ENCODE results near the gene TMPRSS15.

TMPRSS15 gene

DNA sequence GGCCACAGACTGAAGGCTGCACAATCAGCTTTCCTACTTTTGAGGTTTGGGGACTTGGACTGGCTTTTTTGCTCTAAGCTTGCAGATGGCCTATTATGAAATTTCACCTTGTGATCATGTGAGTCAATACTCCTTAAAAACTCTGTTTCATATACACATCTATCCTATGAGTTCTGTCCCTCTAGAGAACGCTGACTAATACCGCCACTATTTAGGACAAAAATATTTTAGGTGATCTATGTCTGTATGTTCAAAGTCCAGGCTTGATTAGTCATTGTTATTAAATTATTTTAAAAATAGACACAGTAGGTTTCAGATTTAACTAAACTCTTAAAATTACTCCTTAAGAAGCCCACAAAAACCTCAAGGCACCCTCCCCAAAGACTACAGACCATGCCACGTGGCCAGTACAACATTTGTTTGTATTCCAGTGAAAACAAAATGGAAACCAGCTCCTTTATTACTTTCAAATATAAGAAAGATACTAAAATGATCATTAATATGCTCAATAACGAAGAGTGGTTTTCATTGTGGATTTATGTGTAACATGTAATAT, 63.1 kb downstream of the TMPRSS15 start:
- no peak for DNase-seq

DNA sequence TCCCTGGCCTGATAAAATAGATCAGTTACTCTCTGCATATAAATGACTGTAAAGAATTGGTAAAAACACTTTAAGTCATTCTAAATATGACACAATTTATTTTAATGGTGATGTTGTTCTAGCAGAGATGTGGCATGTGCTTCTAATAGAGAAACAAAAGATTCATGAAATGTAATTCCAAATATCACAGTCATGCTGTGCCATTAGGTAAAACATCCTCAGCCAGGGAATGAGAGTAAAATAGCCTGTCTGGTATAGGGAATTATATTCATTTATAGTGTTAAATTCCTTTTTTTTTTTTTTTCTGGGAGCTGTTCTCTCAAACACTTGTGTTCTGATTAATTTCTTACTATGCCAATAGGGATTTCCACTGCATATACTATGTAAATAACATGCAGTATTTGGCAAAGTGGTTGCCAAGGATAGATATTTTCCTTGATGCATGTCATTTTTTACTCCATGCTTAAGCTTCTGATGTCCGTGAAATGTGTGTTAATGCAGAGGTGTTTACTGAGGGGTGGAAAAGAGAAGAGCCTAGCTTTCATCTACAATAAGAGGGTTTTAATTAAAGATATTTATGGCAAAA, 67.8 kb downstream of the TMPRSS15 start:
- no peak for DNase-seq

DNA sequence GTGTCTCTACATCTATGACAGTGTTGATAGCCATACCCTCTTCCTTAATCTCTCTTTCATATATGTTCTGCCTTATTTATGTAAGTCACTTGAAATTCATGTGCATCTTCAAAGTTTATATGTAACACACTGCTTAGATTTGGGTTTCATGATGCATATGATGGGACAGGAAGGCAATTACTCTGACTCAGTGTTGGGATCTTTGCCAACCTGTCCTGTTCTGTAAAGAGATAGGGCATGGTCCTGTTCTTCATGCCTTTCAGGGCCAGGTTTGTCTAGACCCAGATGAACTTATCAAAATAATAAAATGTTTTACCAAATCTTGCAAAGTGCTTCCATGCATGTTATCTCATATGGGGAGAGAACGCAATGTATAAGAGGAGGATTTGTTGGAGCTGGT, 69.5 kb downstream of the TMPRSS15 start:
- DNase-seq: no peak

DNA sequence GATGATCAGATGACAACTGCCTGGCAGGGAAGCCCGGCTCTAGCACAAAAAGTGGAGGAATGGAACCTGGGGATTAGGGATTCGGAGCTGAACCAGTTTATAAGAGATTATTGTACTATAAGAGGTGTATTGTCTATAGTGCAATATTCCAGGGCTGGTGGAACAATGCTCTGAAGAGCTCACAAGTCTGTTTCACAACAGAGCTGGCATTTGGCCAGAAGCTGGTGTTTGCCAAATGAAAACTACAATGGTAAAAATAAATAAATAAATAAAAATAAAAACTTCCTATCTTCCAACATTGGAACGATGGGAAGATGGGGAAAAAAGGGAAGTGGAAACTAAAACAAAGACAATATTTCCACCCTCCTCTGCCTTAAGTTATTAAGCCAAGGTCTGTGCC, 85.4 kb downstream of the TMPRSS15 start:
- DNase-seq: no peak

DNA sequence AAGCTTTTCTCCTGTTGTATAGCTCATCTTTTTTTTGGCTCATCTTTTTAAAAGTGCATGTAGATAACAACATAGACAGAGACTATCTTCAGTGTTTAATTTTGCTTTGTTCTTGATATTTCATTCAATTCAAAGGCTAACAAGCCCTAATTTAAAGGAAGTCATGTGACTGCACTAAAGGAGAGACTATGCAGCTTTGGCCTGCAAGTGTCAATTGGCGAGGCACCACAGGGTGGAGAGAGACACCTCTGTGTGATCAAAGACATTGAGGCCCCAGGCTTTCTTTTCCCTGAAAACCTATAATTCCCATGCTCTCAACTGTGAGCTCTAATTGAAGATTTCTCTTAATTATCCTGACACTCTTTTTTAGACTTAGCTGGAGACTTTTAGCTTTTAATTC, 105.4 kb downstream of the TMPRSS15 start:
- no peak for DNase-seq

DNA sequence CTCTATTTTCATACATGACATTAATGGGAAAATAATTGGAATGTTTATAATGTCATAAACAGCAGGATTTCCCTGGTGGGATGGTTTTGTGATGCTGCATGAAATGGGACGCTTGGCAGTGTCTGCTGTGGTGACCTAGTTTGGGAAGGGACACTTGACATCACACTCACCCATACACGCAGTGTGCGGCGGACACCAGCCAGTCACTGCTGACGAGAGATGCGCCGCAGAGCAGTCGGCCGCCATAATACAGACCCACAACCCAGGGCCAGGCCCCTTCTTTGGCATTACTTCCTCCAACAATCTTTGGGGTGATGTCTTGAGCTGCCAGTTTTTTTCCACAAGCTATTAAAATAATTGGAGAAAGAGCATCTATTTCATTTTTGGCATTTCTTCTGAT, 109.5 kb downstream of the TMPRSS15 start:
- DNase-seq: no peak

DNA sequence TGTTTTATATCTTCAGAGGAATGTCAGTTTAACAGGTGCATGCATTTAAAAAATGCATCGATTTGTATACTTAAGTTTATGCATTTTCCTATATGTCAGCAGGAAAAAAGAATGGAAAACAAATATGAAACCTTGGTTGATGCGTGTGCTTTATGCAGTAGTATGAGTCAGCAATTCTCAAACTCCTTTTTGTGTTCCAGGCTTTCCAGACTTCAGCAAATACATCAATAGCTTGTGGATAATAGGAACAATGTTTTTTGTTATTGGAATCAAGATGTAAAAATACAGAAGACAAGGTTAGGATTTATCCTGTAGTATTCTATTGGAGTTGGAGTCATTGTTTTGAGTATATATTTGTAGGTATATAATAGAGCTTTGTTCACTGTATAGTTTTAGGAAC, 113.7 kb downstream of the TMPRSS15 start:
- no peak for DNase-seq

DNA sequence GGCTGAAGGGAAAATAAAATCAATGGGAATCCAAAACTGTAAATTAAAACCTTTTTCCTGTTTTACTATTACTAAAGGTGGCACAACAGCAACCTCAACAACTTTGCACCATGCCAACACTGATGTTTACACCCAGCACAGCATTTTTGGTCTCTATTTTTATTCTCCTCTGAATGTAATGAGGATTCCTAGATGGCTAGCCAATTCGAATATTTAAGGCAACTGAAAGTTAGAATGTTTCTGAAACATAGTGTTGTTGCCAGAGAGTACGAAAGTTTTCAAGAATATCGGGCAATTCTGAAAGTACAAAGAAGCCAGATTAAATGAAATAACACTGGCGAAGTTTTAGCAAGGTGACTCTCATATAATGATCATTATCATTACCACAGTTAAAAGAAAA, 118.2 kb downstream of the TMPRSS15 start:
- no peak for DNase-seq

DNA sequence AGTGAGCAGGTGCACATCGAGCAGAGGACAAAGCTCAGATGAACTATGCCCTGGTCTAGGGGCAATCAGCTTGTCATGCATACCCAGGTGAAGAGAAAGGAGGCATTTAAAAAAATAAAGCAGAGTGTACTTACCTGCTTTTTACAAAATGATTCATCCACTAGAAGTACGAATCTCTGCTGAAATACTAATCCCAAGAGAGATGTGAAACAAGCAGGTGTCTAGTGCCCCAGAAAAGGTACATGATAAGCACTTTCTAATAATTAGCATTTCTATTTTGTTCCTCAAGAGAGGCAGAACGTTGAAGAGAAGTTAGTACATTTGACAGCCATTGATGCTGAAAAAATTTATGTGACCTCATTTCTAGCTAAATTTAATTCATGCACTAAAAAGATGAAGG, 127.8 kb downstream of the TMPRSS15 start:
- no peak for DNase-seq

DNA sequence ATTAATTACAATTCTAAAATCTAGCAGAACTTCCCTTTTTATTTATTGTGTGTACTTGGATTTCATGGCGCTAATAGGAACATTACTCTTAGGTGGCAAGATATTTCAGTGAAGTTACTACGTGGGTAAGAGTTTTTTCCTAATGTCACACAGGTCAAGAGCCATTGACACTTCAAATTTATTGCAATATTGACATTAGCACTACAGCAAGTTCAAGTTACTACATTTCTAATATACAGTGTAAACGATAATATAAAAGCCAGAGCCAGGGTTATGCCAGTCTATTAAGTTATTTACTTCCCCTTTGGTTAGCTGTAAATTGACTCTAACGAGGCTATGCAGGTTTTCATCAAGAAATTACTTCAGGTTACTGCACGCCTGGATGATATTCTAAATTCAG, 129.2 kb downstream of the TMPRSS15 start:
- no peak for DNase-seq

DNA sequence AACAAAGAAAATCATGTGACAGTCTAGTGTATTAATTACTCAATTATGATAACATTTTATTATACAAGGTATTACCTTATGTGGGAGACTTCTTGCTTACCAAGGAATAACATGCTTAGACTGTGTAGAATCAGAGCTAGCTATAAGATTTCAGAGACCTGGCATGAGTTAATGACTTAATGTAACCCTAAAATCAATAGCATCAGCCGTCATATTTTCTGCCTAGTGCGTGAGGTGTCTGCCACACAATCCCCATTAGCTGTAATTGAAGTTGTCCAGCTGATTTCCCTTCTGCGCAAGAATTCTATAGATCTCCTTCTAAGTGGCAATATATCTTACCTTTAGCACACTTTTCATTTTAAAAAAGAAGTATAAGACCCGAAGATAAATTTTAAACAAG, 130.2 kb downstream of the TMPRSS15 start:
- DNase-seq: no peak

DNA sequence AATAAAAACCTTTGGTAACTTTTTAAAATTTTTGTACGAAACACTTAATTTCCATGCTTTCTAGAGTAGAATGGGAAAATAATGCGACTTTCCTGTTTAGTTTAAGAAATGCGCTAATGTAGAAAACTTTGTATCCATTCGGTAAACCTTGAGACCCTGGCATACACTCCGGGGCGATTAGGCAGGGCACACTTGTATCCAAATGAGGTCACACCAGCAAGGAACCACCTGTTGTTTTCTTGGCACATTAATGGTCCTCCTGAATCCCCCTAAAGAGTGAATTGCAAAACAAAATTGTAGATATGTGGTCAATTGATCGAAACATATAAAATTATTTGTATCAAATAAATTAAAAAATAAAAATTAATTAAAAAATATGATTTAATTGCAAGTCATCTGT, 133.7 kb downstream of the TMPRSS15 start:
- no peak for DNase-seq

DNA sequence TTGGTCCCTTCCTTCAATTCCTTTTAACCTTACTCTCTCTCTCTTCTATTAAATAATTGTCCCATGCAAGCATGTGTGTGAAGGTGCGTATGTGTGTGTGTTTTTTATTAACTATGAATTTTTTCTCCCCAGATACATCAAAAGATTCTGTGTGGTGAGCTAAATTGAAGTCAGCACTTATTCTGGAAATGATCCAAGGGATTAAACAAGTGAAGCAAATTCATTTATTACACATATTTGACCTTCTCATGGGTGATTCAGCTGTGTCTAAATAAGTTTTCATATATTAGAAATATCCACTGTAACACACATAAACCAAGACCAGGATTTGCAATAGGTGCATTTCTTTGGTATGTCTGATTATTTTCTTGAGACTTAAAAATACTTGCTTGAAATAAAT, 134.7 kb downstream of the TMPRSS15 start:
- DNase-seq: no peak

DNA sequence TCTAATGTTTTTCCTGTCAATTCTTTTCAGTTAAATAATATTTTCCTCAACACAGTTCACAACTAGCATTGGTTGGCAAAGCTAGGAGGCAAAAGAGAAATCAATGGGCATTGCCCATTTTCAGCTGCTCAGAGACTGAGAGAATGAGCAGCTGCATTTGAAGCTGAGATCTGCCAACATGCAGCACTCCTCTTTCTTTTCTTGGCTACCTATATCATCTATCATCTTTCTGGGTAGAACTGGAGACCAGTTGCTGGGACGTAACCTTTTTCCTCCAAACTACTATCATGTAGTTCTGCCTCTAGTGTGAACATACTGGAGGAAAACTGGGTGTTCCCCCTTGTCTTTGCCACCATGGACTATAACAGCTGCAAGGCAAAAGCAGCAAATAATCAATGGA, 136.1 kb downstream of the TMPRSS15 start:
- no peak for DNase-seq

DNA sequence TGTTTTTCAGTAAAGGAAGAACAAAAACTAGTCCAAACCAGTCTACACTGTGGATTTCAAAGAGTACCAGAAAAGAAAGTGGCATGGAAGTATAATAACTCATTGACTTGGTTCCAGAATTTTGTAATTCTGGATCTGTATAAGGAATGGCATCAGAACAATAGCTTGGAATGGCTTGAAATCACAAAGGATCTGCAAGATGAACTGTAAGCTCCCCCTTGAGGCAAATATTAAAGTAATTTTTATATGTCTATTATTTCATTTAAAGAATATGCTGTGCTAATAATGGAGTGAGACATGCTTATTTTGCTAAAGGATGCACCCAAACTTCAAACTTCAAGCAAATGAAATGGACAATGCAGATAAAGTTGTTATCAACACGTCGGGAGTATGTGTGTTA, 137.6 kb downstream of the TMPRSS15 start:
- DNase-seq: no peak

DNA sequence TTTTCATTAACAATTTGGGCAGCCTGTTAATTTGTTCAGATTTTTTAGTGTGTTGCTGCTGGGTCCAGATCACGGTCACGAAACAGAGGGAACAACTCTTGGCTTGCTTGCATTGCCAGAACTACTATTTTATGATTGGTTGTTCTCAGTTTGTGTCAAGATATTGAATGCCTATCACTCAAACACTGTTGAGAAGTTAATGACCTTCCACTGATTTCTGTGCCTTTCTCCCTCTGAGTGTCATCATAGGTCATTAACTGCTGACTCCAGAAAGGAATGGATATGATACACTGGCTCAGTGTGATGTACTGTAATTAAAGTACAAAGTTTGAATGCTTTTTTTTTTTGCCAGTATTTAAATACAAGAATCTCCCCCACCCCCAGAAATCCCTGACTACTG, 149.8 kb downstream of the TMPRSS15 start:
- DNase-seq: no peak

DNA sequence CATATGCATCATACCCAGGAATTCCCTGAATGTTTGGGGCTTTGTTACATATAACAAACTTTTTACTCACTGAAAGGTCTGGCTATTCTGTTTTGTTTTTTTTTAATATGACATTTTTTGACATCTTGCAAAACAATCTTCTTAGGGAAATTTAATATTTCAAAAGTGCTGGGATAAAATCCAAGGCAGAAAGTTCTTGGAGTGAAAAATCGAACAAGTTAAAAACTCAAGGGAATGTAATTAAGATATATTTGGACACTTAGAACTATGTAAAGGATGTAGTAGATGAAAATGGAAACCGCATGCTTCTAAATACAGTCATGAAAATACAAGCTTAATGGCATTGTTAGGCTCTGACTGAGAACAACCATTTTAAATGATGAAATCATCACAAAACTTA, 150.4 kb downstream of the TMPRSS15 start:
- no peak for DNase-seq

DNA sequence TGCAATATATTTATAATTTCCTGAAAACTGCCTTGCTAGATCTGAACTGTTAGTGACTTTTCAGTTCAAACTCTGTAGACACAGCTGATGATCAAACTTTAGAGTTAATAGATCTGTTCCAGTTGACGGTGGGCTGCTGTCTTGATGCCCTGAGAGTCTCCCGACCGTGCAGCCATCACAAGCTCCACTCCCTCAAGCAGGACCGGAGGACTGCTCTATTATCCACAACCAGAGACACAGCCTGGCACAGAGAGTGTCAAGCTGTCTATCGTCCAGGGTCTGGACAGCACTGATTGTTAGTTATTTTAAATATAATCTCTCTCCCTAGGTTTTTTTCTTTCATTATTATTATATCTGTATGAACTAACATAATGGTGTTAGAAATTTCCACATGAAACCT, 150.9 kb downstream of the TMPRSS15 start:
- DNase-seq: no peak

DNA sequence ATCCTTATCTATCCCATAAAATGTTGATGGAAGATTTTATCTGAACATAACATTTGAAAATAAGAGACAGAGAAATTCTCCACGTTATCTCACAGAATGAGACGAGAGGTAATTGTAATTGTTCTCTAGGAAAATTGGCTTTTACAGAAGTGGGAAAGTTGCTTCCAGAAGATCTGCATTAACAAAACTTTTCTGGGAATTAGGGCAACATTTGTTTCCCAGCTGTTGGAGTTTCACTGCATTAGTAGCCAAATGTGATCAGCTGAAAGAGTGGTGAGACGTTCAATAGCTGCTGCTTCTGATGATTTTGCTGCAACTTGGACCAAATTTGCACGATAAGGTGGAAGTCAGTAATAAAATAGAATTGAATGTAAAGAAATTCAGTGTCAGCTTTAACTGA, 151.3 kb downstream of the TMPRSS15 start:
- DNase-seq: no peak

DNA sequence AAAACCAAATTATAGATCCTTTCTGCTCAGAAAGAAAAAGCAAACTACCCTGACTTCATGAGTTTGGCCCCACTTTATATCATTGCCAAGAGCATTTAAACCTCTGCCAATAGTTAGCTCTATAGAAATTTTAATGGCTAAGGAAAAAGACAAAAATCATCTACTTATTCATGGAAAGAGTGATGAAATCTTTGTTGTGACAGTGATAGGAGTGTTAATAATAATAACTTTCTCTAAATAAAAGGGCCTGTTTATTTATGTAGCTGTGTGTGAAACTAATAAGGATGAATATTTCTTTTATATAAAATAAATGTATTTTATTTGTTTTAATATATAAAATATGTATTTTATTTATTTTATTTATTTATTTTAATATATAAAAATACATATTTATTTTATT, 152.5 kb downstream of the TMPRSS15 start:
- no peak for DNase-seq

DNA sequence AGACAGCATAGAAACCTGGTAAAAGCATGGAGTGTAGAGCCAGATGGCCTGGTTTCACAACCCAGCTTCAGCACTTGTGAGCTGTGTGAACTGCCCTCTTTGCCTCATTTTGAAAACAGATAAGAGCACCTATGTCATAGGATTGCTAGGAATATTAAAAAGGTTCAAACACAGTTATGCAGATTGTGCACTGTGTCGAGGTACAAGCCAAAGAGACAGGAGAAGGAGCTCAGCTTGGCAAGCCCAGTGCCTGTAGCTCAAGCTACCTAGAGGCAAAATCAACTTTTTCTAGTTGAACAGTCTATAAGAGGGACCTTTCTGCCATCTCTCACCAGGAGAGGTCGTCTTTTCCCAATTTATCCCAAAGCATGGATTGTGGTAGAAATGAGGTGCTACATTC, 153.9 kb downstream of the TMPRSS15 start:
- no peak for DNase-seq

DNA sequence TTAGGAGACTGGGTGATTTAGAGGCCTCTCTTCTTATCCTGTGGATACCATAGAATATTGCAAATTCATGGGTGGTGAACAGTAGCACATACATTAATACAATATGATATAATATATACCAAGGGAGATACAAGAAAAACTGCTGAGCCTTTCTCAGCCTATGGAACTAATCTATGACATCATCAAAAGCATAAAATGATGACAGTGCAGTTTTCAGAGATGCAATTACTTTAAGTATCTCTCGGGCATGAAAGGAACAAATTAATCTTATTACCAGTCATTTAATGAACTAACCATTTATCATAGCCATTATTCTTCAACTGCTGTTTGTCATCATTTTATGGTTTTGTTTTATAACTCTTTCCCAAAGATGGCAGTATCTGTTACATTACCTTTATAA, 155.4 kb downstream of the TMPRSS15 start:
- DNase-seq: no peak

DNA sequence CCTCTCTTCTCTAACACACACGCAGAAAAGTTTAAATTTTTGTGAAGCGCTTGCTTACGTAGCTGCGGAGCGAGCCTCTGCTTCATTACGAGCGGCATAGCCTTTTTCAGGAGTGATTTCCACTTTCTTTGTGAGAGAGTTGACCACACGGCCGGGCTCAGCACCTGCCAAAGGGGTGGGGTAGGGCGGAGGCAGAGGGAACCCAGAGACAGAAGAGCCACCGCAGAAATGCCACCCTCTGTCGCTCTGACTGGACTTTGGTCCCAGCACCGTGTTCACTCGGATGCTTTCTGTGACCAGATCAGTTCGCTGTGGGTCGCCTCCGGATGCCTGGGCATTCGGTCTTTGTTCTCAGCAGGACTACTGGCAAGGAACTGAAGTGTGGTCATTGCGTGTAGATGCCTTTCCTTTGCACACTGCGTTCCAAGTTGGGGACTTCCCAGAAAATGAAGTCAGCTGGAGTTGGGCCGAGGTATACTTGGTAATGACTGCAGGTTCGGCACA, 158.1 kb downstream of the TMPRSS15 start:
- no peak for DNase-seq

DNA sequence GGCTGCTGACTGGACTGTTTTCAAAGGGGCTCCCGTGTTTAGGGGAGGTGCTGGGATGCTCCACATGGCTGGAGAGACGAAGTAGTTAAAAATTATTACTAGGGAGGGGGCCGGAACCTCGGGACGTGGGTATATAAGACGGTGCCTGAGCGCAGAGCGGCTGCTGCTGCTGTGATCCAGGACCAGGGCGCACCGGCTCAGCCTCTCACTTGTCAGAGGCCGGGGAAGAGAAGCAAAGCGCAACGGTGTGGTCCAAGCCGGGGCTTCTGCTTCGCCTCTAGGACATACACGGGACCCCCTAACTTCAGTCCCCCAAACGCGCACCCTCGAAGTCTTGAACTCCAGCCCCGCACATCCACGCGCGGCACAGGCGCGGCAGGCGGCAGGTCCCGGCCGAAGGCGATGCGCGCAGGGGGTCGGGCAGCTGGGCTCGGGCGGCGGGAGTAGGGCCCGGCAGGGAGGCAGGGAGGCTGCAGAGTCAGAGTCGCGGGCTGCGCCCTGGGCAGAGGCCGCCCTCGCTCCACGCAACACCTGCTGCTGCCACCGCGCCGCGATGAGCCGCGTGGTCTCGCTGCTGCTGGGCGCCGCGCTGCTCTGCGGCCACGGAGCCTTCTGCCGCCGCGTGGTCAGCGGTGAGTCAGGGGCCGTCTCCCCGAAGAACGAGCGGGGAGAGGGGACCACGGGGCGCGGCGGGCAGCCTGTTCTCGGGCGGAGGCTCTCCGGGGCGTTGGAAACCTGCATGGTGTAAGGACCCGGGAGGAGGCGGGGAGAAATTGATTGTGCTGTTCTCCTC, 158.7 kb downstream of the TMPRSS15 start, which contains the start of gene CHODL:
CHODL (plus strand) TSS at position 163 of the 793 bp plus-strand sequence; CDS start at position 554, 391 bp downstream.
- no peak for DNase-seq

Data from activated CD4-positive, alpha-beta T cell treated with anti-CD3 and anti-CD28 coated beads for 4 hours (primary cell).